Neural crest cell (in vitro differentiated cells): ENCODE measurements around the gene C1orf35. TPM values are rescaled to one million over a fixed set of nuclear protein-coding genes. Genes with fewer than 3 reads are reported as not detected.

ENCODE experiments used
- DNase-seq: peaks from one replicate; pipeline ENCODE4 v3.0.0; 2021; ENCODE audit warnings: low read depth, mixed read lengths, low spot score
- H3K27ac Mint-ChIP-seq: one replicate; pipeline ENCODE4 v1.8.0; 2021; ENCODE audit warnings: mild to moderate bottlenecking, mixed read lengths; ENCODE audit not compliant: unreplicated experiment
- H3K27me3 Mint-ChIP-seq: 2 replicates; pipeline ENCODE4 v1.8.0; 2021; ENCODE audit warnings: low read depth, mild to moderate bottlenecking, mixed read lengths
- H3K36me3 Mint-ChIP-seq: 2 replicates; pipeline ENCODE4 v1.8.0; 2021; ENCODE audit warnings: low read depth, mild to moderate bottlenecking, mixed read lengths
- H3K4me1 Mint-ChIP-seq: 2 replicates; pipeline ENCODE4 v1.8.0; 2021; ENCODE audit warnings: mixed read lengths
- H3K4me3 Mint-ChIP-seq: one replicate; pipeline ENCODE4 v1.8.0; 2021; ENCODE audit warnings: mild to moderate bottlenecking, mixed read lengths
- H3K9me3 Mint-ChIP-seq: 2 replicates; pipeline ENCODE4 v1.8.0; 2021; ENCODE audit warnings: mixed read lengths
- CTCF ChIP-seq: fragments of 200-600 bp; sonication (generic); conservative IDR thresholded peaks from 2 replicates; pipeline ENCODE4 v1.5.0; 2021; ENCODE audit warnings: antibody characterized with exemption, mild to moderate bottlenecking
- total RNA-seq: library from RNA; stranded (reverse); gene quantifications from 2 replicates; pipeline ENCODE4 v1.2.1, GENCODE V29; 2021

C1orf35 gene
- total RNA-seq, 1 donor from 2014 or later = 29.7 TPM

GRCh38 chr1:228093050-228093906 is 9.8 kb downstream of the C1orf35 start:
- no peak for TF ChIP-seq CTCF
- Mint-ChIP-seq H3K9me3 (peaks cover 11% of the 10 kb centered on the region), H3K36me3 (peaks cover 38% of the 10 kb centered on the region), H3K27me3 (no peaks in the 10 kb centered on the region), H3K4me3 (no peak overlapping the region), H3K27ac (no peak overlapping the region), H3K4me1 (peaks cover 29% of the 10 kb centered on the region)
- DNase-seq = no peak

- H3K27ac Mint-ChIP-seq = no peak overlapping the region
- peaks cover 11% of the 10 kb centered on the region for H3K9me3 Mint-ChIP-seq
- peaks cover 38% of the 10 kb centered on the region for H3K36me3 Mint-ChIP-seq
- no peaks in the 10 kb centered on the region for H3K27me3 Mint-ChIP-seq
- no peak for DNase-seq
- peaks cover 36% of the 10 kb centered on the region for H3K4me1 Mint-ChIP-seq
- no peak for TF ChIP-seq CTCF
- no peak overlapping the region for H3K4me3 Mint-ChIP-seq
These were observed 10.6 kb downstream of the C1orf35 start for GRCh38 chr1:228092342-228093049.

GRCh38 chr1:228091084-228091483 is 12.0 kb downstream of the C1orf35 start:
- H3K36me3 Mint-ChIP-seq = peaks cover 34% of the 10 kb centered on the region
- H3K9me3 Mint-ChIP-seq = peaks cover 11% of the 10 kb centered on the region
- DNase-seq = no peak
- H3K27ac Mint-ChIP-seq = no peak overlapping the region
- no peak for TF ChIP-seq CTCF
- H3K27me3 Mint-ChIP-seq = no peaks in the 10 kb centered on the region
- H3K4me1 Mint-ChIP-seq = peaks cover 46% of the 10 kb centered on the region
- H3K4me3 Mint-ChIP-seq = peak overlapping the region; percentile 26

- peaks cover 30% of the 10 kb centered on the region for H3K36me3 Mint-ChIP-seq
- H3K4me3 Mint-ChIP-seq = peak overlapping the region; percentile 23
- no peaks in the 10 kb centered on the region for H3K27me3 Mint-ChIP-seq
- no peak for DNase-seq
- H3K4me1 Mint-ChIP-seq = peaks cover 47% of the 10 kb centered on the region
- peaks cover 9% of the 10 kb centered on the region for H3K9me3 Mint-ChIP-seq
- peak overlapping the region; percentile 50 for H3K27ac Mint-ChIP-seq
- TF ChIP-seq CTCF = no peak
These were observed 12.5 kb downstream of the C1orf35 start for GRCh38 chr1:228090613-228091081.

- H3K27me3 Mint-ChIP-seq = no peaks in the 10 kb centered on the region
- peaks cover 56% of the 10 kb centered on the region for H3K4me1 Mint-ChIP-seq
- H3K36me3 Mint-ChIP-seq = peaks cover 21% of the 10 kb centered on the region
- peaks cover 3% of the 10 kb centered on the region for H3K9me3 Mint-ChIP-seq
- H3K4me3 Mint-ChIP-seq = peak overlapping the region; percentile 27
- H3K27ac Mint-ChIP-seq = no peak overlapping the region
- no peak for DNase-seq
- no peak for TF ChIP-seq CTCF
These were observed 13.4 kb downstream of the C1orf35 start for GRCh38 chr1:228089519-228090380.
